Muscle of back (tissue), 13 donors: ENCODE results near the gene PCDHA9. TPM values are rescaled to one million over a fixed set of nuclear protein-coding genes. Genes with fewer than 3 reads are reported as not detected.
"Not testable (repeated sequence)": the region's sequence is repeated elsewhere in the genome, so short reads cannot be mapped to it uniquely, and the experiment has no call there.

Source experiments
- DNase-seq, 3 donors: peaks; one replicate each; pipeline versions ENCODE4 v3.0.0 to v3.0.0-alpha.2; 2013
- long read RNA-seq, 9 donors: transcript quantifications; one replicate each; lab custom pipeline, GENCODE V29; 2026
- polyA plus RNA-seq, 10 donors: library from polyadenylated mRNA; unstranded; fragments of 120-200 nt; gene quantifications; one replicate each; pipeline ENCODE4 v1.2.1, GENCODE V29; 2013; ENCODE audit not compliant: insufficient read length in 10 of 10

Gene PCDHA9, protein sequence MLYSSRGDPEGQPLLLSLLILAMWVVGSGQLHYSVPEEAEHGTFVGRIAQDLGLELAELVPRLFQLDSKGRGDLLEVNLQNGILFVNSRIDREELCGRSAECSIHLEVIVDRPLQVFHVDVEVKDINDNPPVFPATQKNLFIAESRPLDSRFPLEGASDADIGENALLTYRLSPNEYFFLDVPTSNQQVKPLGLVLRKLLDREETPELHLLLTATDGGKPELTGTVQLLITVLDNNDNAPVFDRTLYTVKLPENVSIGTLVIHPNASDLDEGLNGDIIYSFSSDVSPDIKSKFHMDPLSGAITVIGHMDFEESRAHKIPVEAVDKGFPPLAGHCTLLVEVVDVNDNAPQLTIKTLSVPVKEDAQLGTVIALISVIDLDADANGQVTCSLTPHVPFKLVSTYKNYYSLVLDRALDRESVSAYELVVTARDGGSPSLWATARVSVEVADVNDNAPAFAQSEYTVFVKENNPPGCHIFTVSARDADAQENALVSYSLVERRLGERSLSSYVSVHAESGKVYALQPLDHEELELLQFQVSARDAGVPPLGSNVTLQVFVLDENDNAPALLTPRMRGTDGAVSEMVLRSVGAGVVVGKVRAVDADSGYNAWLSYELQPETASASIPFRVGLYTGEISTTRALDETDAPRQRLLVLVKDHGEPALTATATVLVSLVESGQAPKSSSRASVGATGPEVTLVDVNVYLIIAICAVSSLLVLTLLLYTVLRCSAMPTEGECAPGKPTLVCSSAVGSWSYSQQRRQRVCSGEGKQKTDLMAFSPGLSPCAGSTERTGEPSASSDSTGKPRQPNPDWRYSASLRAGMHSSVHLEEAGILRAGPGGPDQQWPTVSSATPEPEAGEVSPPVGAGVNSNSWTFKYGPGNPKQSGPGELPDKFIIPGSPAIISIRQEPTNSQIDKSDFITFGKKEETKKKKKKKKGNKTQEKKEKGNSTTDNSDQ
- under 1 TPM in 5 of 10 donors, not detected in 5; 0.04 to 0.07 (median 0.06) TPM for polyA plus RNA-seq
- long read RNA-seq, donor 1 = 0 reads
- long read RNA-seq, donor 2 = 0 reads
- long read RNA-seq, donor 3, full-length matches to known transcripts = 2 of 2 reads
- long read RNA-seq, donor 3, partial matches to known transcripts = 0 of 2 reads
- long read RNA-seq, donor 3, other reads (novel, unspliced or antisense) = 0 of 2 reads
- long read RNA-seq, donor 4 = 0 reads
- long read RNA-seq, donor 5, full-length matches to known transcripts = 2 of 2 reads
- long read RNA-seq, donor 5, partial matches to known transcripts = 0 of 2 reads
- long read RNA-seq, donor 5, other reads (novel, unspliced or antisense) = 0 of 2 reads
- long read RNA-seq, donor 6 = 0 reads
- long read RNA-seq, donor 7 = 0 reads
- long read RNA-seq, donor 8 = 0 reads
- long read RNA-seq, donor 9 = 0 reads

DNA sequence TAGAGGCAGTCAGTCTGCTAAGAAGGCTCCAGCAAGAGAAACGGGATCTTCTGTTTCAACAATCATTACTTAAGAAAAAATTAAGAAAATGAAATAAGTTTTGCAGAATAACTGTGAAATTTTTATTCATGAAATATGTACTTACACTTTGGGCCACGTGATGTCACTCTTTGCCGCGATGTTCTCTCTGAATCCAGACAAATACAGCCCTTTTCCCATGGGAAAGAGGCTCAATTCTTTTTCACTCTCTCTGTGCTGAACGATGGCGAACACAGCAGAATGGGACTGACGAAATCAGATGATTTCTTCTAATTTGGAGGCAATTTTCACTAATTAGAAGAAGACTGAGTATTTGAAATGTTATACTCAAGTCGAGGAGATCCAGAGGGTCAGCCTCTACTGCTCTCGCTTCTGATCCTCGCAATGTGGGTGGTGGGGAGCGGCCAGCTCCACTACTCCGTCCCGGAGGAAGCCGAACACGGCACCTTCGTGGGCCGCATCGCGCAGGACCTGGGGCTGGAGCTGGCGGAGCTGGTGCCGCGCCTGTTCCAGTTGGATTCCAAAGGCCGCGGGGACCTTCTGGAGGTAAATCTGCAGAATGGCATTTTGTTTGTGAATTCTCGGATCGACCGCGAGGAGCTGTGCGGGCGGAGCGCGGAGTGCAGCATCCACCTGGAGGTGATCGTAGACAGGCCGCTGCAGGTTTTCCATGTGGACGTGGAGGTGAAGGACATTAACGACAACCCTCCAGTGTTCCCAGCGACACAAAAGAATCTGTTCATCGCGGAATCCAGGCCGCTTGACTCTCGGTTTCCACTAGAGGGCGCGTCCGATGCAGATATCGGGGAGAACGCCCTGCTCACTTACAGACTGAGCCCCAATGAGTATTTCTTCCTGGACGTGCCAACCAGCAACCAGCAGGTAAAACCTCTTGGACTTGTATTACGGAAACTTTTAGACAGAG is at the start of gene PCDHA9:
Gene PCDHA9, plus strand, starts transcription at position 244 of the 964 bp plus-strand sequence. Its CDS starts 114 bp downstream, at position 358.
- DNase-seq = not testable (repeated sequence)

DNA sequence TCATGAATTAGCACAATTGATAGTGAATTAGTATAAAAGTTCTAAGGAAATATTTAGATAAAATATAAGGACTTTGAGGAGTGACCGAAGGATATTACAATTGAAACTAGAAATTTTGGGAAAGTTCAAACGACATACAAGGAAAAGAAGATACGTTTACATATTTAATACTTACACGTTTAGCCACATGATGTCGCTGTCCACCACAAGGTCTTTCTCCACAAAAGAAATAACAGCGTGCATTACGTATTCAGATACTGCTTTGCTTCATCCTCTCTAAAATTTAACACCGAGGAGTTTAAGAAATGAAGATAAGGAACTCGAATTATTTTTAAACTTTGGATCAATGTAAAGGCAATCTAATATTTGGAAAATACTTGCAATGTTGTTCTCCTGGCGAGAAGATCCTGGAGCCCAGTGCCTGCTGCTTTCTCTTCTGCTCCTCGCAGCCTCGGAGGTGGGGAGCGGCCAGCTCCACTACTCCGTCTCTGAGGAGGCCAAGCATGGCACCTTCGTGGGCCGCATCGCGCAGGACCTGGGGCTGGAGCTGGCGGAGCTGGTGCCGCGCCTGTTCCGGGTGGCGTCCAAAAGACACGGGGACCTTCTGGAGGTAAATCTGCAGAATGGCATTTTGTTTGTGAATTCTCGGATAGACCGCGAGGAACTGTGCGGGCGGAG is 47.2 kb upstream of the PCDHA9 start, which contains the start of gene PCDHA3:
Gene PCDHA3, plus strand, starts transcription at position 242 of the 678 bp plus-strand sequence.
- no peak for DNase-seq

DNA sequence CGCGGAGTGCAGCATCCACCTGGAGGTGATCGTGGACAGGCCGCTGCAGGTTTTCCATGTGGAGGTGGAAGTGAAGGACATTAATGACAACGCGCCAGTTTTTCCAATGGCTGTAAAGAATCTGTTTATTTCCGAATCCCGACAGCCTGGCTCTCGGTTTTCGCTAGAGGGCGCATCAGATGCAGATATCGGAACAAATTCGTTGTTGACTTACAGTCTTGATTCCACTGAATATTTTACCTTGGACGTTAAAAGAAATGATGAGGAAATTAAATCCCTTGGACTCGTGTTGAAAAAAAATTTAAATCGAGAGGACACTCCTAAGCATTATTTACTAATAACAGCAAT is 46.7 kb upstream of the PCDHA9 start:
- DNase-seq = no peak

DNA sequence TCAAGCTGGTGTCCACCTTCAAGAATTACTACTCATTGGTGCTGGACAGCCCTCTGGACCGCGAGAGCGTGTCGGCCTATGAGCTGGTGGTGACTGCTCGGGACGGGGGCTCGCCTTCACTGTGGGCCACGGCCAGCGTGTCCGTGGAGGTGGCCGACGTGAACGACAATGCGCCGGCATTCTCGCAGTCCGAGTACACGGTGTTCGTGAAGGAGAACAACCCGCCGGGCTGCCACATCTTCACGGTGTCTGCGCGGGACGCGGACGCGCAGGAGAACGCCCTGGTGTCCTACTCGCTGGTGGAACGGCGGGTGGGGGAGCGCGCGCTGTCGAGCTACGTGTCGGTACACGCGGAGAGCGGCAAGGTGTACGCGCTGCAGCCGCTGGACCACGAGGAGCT is 45.8 kb upstream of the PCDHA9 start:
- not testable (repeated sequence) for DNase-seq

DNA sequence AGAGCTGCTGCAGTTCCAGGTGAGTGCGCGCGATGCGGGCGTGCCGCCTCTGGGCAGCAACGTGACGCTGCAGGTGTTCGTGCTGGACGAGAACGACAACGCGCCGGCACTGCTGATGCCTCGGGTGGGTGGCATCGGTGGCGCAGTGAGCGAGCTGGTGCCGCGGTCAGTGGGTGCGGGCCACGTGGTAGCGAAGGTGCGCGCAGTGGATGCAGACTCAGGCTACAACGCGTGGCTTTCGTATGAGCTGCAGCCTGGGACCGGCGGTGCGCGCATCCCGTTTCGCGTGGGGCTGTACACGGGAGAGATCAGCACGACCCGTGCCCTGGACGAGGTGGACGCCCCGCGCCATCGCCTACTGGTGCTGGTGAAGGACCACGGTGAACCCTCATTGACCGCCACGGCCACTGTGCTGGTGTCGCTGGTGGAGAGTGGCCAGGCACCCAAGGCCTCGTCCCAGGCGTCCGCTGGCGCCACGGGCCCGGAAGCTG is 45.4 kb upstream of the PCDHA9 start:
- no peak for DNase-seq

DNA sequence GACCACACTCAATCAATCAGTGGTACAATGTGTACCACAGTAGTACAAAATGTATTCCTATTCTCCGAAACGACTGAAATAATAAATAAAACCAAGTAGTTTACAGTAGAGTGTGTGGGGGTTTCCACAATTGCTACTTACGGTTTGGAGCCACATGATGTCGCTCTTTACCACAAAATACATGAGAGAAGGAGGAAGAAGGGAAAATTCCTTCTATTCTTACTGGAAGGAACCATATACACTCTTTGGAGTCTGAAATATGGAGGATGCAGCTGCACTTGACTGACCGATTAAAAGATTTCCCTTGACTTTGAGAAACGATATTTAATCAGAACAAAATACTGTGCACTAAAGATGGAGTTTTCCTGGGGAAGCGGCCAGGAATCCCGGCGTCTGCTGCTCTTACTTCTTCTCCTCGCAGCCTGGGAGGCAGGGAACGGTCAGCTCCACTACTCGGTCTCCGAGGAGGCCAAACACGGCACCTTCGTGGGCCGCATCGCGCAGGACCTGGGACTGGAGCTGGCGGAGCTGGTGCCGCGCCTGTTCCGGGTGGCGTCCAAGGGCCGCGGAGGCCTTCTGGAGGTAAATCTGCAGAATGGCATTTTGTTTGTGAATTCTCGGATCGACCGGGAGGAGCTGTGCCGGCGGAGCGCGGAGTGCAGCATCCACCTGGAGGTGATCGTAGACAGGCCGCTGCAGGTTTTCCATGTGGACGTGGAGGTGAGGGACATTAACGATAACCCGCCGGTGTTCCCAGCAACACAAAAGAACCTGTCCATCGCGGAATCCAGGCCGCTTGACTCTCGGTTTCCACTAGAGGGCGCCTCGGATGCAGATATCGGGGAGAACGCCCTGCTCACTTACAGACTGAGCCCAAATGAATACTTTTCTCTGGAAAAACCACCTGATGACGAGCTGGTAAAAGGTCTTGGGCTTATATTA is 41.1 kb upstream of the PCDHA9 start, which contains the start of gene PCDHA4:
Gene PCDHA4, plus strand, starts transcription at position 235 of the 942 bp plus-strand sequence.
- no peak for DNase-seq

DNA sequence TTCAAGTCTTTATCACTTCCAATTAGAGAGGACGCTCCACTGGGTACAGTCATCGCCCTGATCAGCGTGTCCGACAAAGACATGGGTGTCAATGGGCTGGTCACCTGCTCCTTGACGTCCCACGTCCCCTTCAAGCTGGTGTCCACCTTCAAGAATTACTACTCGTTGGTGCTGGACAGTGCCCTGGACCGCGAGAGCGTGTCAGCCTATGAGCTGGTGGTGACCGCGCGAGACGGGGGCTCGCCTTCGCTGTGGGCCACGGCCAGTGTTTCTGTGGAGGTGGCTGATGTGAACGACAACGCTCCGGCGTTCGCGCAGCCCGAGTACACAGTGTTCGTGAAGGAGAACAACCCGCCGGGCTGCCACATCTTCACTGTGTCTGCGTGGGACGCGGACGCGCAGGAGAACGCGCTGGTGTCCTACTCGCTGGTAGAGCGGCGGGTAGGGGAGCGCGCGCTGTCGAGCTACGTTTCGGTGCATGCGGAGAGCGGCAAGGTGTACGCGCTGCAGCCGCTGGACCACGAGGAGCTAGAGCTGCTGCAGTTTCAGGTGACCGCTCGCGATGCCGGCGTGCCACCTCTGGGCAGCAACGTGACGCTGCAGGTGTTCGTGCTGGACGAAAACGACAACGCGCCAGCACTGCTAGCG is 39.8 kb upstream of the PCDHA9 start:
- DNase-seq = not testable (repeated sequence)

DNA sequence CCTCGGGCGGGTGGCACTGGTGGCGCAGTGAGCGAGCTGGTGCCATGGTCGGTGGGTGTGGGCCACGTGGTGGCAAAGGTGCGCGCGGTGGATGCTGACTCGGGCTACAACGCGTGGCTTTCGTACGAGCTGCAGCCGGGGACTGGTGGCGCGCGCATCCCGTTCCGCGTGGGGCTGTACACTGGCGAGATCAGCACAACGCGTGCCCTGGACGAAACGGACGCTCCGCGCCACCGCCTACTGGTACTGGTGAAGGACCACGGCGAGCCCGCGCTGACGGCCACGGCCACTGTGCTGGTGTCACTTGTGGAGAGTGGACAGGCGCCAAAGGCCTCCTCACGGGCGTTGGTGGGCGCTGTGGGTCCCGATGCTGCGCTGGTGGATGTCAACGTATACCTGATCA is 39.3 kb upstream of the PCDHA9 start:
- DNase-seq = no peak

DNA sequence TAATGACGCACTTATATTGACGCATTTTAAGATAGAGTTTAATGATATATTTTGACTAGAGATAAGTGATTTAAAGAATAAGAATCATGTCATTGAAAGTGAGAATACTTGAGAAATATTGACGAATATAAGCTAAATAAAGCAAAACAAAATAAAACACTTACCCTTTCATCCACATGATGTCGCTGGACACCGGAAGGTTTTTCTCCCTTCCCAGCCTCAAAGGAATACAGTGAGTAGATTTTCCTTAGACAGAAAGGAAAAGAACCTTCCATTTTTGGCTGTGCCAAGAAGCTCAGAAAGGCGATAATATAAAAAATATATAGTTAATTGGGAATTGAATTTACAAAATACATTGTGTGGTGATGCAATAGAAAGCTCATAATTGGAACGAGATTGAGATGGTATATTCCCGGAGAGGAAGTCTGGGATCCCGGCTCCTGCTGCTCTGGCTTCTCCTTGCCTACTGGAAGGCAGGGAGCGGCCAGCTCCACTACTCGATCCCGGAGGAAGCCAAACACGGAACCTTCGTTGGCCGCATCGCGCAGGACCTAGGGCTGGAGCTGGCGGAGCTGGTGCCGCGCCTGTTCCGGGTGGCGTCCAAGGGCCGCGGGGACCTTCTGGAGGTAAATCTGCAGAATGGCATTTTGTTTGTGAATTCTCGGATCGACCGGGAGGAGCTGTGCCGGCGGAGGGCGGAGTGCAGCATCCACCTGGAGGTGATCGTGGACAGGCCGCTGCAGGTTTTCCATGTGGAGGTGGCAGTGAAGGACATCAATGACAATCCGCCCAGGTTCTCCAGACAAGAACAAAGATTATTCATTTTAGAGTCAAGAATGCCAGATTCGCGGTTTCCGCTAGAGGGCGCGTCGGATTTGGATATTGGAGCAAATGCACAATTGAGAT is 26.6 kb upstream of the PCDHA9 start, which contains the start of gene PCDHA5:
Gene PCDHA5, plus strand, starts transcription at position 239 of the 906 bp plus-strand sequence.
- DNase-seq = no peak

DNA sequence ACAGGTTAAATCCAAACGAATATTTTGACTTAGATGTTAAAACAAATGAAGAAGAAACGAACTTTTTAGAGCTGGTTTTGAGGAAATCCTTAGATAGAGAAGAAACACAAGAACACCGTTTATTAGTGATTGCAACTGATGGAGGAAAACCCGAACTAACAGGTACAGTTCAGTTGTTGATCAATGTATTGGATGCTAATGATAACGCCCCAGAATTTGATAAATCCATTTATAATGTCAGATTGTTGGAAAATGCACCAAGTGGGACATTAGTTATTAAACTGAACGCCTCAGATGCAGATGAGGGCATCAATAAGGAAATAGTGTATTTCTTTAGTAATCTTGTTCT is 25.9 kb upstream of the PCDHA9 start:
- DNase-seq = no peak

DNA sequence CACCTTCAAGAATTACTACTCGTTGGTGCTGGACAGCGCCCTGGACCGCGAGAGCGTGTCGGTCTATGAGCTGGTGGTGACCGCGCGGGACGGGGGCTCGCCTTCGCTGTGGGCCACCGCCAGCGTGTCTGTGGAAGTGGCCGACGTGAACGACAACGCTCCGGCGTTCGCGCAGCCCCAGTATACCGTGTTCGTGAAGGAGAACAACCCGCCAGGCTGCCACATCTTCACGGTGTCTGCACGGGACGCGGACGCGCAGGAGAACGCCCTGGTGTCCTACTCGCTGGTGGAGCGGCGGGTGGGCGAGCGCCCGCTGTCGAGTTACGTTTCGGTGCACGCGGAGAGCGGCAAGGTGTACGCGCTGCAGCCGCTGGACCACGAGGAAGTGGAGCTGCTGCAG is 25.2 kb upstream of the PCDHA9 start:
- DNase-seq = not testable (repeated sequence)

DNA sequence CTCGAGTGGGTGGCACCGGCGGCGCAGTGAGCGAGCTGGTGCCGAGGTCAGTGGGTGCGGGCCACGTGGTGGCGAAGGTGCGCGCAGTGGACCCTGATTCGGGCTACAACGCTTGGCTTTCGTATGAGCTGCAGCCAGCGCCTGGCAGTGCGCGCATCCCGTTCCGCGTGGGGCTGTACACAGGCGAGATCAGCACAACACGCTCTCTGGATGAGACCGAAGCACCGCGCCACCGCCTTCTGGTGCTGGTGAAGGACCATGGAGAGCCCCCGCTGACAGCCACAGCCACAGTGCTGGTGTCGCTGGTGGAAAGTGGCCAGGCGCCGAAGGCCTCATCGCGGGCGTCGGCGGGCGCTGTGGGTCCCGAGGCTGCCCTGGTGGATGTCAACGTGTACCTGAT is 24.7 kb upstream of the PCDHA9 start:
- no peak for DNase-seq

DNA sequence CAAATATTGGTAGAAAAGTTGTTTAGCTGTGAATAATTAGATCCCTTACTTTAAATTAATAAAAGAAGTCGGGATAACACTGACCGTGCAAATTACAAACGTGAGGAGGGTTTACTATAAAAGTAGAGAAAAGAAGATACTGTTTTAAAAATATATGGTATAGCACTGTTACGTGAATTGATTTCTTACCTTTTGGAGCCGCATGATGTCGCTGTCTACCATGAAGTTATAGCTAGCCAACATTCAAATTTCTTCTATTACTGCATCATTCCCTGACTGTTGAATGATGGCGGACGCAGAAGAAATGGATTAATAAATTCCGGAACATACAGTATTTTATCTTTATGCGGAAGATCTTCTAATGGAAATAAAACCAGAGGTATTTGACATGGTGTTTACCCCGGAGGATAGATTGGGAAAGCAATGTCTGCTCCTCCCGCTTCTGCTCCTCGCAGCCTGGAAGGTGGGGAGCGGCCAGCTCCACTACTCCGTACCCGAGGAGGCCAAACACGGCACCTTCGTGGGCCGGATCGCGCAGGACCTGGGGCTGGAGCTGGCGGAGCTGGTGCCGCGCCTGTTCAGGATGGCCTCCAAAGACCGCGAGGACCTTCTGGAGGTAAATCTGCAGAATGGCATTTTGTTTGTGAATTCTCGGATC is 20.3 kb upstream of the PCDHA9 start, which contains the start of gene PCDHA6:
Gene PCDHA6, plus strand, starts transcription at position 257 of the 658 bp plus-strand sequence. Its CDS starts 132 bp downstream, at position 389.
- no peak for DNase-seq

DNA sequence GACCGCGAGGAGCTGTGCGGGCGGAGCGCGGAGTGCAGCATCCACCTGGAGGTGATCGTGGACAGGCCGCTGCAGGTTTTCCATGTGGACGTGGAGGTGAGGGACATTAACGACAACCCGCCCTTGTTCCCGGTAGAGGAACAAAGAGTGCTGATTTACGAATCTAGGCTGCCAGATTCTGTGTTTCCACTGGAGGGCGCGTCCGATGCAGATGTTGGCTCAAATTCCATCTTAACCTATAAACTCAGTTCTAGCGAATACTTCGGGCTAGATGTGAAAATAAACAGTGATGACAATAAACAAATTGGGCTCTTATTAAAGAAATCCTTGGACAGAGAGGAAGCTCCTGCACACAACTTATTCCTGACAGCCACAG is 19.8 kb upstream of the PCDHA9 start:
- no peak for DNase-seq

DNA sequence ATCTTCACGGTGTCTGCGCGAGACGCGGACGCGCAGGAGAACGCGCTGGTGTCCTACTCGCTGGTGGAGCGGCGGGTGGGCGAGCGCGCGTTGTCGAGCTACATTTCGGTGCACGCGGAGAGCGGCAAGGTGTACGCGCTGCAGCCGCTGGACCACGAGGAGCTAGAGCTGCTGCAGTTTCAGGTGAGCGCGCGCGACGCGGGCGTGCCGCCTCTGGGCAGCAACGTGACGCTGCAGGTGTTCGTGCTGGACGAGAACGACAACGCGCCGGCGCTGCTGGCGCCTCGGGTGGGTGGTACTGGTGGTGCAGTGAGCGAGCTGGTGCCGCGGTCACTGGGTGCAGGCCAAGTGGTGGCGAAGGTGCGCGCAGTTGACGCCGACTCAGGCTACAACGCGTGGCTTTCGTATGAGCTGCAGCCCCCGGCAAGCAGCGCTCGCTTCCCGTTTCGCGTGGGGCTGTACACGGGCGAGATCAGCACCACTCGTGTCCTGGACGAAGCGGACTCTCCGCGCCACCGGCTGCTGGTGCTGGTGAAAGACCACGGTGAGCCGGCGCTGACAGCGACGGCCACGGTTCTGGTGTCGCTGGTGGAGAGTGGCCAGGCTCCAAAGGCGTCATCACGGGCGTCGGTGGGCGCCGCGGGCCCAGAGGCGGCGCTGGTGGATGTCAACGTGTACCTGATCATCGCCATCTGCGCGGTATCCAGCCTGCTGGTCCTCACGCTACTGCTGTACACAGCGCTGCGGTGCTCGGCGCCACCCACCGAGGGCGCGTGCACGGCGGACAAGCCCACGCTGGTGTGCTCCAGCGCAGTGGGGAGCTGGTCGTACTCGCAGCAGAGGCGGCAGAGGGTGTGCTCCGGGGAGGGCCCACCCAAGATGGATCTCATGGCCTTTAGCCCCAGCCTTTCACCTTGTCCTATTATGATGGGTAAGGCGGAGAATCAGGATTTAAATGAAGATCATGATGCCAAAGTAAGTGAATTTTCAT is 18.4 kb upstream of the PCDHA9 start:
- DNase-seq = not testable (repeated sequence)
